VCaP (cell line): Measurements from ENCODE around the gene ZNFX1.
"Not testable (repeated sequence)": the region's sequence is repeated elsewhere in the genome, so short reads cannot be mapped to it uniquely, and the experiment has no call there.

Experiments
- H3K27ac ChIP-seq: fragments of 450-650 bp; 2 replicates; pipeline ENCODE4 v1.5.1; 2017
- TF ChIP-seq, protein P1 (sequence below): fragments of 450-650 bp; conservative IDR thresholded peaks from 2 replicates; pipeline ENCODE4 v1.5.1; 2017; ENCODE audit warnings: mild to moderate bottlenecking, moderate library complexity

Gene ZNFX1

DNA sequence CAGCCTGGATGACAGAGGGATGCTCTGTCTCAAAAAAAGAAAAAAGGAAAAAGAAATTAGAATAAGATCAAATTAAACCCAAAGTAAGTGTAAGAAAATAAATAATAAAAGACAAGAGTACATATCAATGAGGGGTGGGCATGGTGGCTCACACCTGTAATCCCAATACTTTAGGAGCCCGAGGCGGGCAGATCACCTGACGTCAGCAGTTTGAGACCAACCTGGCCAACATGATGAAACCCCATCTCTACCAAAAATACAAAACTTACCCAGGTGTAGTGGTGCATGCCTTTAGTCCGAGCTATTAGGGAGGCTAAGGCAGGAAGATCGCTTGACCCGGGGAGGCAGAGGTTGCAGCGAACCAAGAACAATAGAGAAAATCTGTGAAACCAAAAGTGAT, 74.8 kb downstream of the ZNFX1 start:
- H3K27ac ChIP-seq, result no peak overlapping the region
- TF ChIP-seq, protein P1, sequence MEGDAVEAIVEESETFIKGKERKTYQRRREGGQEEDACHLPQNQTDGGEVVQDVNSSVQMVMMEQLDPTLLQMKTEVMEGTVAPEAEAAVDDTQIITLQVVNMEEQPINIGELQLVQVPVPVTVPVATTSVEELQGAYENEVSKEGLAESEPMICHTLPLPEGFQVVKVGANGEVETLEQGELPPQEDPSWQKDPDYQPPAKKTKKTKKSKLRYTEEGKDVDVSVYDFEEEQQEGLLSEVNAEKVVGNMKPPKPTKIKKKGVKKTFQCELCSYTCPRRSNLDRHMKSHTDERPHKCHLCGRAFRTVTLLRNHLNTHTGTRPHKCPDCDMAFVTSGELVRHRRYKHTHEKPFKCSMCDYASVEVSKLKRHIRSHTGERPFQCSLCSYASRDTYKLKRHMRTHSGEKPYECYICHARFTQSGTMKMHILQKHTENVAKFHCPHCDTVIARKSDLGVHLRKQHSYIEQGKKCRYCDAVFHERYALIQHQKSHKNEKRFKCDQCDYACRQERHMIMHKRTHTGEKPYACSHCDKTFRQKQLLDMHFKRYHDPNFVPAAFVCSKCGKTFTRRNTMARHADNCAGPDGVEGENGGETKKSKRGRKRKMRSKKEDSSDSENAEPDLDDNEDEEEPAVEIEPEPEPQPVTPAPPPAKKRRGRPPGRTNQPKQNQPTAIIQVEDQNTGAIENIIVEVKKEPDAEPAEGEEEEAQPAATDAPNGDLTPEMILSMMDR, result no peak

DNA sequence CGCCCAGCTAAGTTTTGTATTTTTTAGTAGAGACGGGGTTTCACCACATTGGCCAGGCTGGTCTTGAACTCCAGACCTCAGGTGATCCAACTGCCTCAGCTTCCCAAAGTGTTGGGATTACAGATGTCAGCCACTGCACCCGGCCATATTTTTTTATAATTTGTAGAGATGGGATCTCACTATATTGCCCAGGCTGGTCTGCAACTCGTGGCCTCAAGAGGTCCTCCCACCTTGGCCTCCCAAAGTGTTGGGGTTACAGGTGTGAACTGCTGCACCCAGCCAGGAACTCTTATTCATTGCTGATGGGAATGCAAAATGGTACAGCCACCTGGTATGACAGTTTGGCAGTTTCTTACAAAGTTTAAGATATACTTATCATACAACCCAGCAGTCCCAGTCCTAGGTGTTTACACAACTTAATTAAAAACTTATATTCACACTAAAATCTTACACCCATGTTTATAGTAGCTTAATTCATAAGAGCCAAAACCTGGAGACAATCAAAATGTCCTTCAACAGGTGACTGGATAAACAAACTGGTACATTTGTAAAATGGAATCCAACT, 78.0 kb downstream of the ZNFX1 start:
- H3K27ac ChIP-seq, result no peak overlapping the region
- TF ChIP-seq, protein P1, result no peak

DNA sequence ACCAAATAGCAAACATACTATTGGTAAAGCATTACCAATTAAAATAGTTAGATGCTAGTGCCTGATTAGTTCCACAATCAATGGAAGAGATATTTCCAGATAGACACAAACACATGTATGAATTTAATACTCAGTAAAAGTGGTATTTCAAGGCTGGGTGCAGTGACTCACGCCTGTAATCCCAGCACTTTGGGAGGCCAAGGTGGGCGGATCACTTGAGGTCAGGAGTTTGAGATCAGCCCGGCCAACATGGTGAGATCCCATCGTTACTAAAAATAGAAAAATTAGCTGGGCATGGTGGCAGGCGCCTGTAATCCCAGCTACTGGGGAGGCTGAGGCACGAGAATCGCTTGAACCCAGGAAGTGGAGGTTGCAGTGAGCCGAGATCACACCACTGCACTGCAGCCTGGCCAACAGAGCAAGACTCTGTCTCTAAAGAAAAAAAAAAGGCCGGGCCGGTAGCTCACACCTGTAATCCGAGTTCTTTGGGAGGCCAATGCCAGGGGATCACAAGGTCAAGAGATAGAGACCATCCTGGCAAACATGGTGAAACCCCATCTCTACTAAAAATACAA, 84.8 kb downstream of the ZNFX1 start:
- H3K27ac ChIP-seq, result not testable (repeated sequence)
